NCI-H82 treated with DMSO at 0.1 percent for 48 hours (cell line): ENCODE data around the gene MRPL42.
"Not testable (repeated sequence)": the region's sequence is repeated elsewhere in the genome, so short reads cannot be mapped to it uniquely, and the experiment has no call there.

Experiments
- DNase-seq: peaks from one replicate; lab custom pipeline; 2025; ENCODE audit not compliant: unreplicated experiment; lab: John Stamatoyannopoulos, UW

MRPL42 gene

DNA sequence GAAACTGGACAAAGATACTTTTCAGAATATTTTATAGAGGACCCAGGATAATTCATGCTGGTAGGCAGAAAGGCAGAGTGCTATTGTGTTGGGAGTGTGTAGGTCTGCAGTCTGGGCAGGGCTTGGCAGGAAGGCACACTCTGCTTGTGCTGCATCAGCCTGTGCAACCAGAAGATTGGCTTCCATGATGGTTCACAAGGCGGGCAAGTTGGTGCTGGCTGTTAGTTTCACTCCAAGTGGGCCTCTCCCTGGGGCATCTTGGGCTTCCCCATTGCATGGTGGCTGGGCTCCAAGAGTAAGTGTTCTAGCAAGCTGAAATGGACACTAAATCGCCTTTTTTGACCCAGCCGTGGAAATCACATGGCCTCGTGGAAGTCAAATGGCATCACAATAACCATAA lies 23.7 kb upstream of the MRPL42 start:
- DNase-seq = no peak

DNA sequence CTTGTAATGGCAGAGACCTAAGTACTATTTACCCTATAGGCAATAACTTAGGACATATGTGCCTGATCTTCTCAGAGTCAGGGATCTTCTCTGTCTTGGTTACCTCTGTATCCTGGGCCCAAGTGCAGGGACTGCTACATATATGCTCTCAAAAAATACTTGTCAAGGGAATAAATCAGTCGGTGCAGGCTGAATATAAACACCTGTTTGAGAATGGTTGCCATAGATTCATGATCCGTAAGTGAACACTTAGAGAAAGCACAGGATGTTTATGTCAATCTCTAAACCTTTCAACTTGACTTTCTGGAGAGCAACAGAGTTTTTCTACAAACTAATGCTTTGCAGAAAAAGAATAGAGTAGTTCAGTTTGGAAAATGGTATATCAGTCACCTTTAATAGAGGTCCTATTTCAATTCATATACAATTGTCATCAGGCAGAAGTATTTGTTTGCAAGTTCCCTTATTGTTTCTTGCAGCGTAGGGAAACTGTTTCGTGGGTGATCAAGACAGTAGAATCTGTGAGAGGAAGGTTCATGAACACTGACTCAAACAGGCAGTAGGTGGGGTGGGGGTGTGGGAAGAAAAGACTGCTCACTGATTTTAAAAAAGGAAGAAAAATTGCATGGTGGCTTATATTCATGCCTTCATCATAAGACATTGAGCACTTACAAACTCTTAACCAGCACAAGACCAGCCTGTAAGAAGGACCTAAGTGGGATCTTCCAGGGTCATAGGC lies 19.6 kb upstream of the MRPL42 start:
- no peak for DNase-seq

DNA sequence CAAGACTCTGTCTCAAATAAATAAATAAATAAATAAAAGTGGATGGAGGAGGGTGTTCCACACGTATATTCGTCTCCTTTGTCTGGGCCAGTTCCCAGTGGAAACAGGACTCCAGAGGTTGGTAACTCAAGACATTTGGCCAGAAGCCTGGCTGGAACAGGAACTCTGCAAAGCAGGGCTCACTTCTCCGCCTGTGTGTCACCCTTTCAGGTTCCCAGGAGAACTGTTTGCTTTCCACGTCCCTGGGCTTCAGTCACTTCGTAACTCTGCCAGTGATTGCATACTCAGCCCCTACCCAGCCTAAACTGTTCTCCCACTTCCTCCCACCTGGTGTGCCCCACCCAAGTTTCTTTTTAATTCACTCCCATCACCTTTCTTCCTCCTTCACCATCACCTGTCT lies 18.5 kb upstream of the MRPL42 start:
- no peak for DNase-seq

DNA sequence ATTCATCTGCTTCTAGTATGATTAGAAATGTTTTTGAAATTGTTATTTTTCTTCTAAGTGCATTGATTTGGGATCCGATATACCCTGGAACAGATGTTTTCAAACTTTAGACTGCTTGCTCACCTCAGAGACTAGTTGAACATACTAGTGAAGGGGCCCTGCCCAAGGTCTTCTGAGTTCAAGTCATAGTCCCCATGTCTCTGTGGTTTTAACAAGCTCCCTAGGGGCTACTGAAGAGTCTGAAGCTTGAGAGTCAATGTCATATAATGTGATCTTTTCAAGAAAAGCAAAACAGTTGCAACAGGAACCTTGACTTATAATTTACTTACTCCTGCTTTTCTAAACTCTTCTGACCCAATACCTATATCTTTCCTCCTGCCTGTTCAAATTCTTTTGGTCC lies 18.0 kb upstream of the MRPL42 start:
- no peak for DNase-seq

DNA sequence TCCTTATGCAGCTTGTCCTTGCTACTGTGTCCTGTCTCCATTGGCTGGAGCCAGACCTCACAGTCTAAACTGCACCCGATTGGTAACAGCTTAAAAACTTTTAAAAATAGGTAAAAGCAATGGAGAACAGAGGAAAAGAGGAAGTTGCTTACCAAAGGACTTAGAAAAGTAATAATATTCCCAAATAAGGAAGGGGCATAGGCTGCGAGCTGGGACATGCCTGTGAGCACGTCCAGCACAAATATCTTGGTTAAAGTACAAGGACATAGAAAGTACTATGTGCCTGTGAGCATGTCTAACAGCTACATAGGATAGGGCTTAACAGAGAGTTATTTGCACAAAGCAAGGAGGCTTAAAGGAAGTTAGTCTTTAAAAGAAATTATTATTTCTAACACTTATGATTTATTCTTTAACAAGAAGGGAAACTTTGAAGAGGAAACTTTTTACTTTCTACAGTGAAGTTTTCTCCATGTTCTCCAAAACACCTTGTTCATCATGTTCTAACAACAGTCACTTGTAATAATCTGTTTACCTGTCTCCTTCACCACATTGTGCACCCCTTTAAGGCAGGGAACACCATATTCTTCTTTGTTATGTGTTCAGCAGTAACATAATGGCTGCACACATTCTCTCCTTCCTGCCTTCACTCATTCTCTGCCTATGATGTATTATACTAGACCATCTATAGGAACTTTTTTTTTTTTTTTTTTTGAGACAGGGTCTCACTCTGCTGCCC lies 15.7 kb upstream of the MRPL42 start:
- DNase-seq = no peak

DNA sequence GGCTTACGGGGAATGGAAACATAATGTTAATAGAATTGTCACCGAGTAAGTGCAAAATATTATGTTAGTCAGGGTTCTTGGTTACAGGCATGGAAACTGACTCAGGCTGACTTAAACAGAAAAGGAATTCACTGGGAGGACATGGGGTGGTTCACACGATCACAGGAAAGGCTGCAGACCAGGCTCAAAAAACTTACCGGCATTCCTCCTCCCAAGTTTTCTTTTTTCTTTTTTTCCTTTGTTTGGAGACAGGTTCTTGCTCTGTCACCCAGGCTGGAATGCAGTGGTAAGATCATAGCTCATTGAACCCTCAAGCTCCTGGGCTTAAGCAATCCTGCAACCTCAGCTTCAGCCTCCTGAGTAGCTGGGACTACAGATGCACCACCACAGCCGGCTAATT lies 13.7 kb upstream of the MRPL42 start:
- no peak for DNase-seq

DNA sequence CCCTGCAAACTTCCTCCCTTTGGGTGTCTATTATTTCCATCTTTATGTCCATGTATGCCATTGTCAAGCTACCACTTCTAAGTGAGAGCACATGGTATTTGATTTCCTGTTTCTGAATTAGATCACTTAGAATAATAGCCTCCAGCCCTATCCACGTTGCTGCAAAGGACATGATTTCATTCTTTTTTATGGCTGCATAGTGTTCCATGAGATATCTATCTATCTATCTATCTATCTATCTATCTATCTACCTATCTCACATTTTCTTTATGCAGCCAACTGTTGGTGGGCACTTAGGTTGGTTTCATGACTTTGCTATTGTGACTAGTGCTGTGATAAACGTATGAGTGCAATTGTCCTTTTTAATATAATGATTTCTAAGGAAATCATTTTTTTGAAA lies 11.2 kb upstream of the MRPL42 start:
- no peak for DNase-seq

DNA sequence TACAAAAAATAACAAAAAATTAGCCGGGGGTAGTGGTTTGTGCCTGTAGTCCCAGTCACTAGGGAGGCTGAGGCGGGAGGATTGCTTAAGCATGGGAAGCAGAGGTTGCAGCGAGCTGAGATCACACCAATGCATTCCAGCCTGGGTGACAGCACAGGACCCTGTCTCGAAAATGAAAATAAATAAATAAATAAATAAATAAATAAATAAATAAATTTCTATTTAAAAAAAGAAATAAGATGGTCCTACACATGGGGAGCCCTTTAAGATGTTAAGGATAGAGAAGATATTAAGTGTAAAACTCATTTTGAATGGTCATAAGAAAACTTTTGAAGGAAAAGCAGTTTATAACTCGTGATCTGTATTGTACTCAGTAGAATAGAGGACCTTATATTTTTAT lies 8.2 kb upstream of the MRPL42 start:
- DNase-seq = no peak

DNA sequence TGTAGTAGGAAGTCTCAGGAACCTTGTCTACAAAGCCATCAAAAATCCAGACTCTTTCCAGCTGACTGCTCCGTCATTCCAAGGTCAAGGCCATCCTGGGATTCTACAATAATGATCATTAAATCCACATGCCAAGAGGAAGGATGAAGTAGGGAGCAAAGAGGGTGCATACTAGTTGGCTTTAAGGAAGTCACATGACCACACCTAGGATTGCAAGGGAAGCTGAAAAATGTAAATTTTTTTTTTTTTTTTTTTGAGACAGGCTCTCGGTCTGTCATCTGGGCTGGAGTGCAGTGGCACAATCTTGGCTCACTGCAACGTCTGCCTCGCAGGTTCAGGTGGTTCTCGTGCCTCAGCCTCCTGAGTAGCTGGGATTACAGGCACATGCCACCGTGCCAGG lies 7.3 kb upstream of the MRPL42 start:
- no peak for DNase-seq

DNA sequence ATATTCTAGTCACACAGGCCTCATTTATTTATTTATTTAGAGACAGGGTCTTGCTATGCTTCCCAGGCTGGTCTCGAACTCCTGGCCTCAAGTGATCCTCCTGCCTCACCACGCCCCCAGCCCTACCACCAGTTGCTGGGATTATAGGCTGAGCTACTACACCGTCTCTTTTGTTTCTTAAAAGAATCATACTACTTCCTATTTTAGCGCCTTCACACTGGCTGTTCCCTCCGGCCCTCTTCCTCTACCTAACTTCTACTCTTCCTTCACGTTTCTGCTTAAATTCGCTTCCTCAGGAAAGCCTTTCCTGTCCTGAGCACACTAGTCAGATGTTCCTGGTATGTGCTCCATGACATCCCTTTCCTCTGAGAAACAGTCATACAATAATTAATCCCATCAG lies 6.4 kb upstream of the MRPL42 start:
- no peak for DNase-seq

DNA sequence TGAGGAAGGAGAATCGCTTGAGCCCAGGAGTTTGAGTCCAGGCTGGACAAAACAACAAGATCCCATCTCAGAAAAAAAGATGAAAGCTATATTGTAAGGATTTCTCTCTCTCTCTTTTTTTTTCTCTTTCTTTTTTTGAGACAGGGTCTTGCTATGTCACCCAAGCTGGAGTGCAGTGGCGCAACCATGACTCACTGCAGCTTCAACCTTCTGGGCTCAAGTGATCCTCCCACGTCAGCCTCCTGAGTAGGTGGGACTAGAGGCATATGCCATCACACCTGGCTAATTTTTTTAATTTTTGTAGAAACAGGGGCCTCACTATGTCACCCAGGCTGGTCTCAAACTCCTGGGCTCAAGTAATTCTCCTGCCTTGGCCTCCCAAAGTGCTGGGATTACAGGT lies 5.8 kb upstream of the MRPL42 start:
- DNase-seq = no peak

DNA sequence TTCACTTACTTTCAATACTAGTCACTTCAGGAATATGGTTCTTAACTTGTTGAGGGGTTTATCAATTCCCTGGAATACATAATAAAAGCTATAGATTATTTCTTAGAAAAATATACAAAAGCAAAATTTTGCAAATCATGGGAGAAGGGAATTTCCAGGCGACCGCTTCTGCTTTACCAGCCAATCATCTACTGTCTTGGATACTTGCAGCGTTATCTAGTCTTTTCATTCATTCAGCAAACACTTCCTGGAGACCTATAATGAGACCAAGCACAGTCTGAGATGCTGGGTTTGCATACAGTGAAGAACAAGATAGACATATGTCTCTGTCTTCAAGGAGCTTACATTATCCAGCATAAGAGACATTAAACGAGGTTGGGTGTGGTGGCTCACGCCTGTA lies 1.5 kb upstream of the MRPL42 start:
- no peak for DNase-seq

DNA sequence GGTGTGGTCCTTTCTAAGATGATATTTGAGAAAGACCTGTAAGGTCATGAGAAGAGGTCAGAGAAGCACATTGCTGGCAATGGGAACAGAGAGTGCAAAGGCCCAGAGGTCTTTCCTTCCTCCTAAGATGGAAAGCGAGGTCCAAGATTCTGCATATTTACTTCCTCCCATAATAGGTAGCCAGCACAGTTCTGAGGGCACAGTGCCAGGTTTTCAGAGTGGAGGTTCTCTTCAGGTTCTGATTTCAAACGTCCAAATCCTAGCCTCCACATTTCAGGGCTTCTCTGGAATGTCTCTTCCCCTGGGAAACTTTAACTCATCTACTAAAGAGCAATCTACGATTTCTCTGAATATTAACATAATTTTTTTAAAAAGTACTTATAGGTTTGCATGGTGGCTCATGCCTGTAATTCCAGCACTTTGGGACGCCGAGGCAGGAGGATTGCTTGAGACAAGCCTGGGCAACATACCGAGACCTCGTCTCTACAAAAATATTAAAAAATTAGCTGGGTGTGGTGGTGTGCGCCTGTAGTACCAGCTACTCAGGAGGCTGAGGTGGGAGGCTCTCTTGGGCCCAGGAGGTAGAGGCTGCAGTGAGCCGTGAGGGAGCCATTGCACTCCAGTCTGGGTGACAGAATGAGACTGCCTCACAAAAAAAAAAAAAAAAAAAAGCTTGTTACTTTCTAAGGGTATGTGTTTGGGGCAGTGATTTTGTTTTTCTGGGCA lies 526 bp upstream of the MRPL42 start:
- no peak for DNase-seq

DNA sequence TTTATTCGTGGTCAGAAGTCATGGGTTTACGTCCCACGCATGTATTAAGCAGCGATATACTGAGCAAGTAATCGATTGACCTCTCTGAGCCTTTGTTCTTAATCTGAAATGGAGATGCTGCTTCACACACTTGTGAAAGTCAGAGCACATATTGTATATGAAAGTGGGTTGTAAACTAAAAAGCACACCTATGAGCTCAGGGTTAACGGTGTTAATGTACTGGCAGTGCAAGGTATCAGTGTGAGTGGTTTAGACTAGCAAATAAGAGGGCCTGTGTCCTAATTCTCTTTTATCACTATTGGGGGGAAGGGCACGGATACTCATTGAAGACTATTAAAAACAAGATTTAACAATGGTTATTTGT lies 676 bp downstream of the MRPL42 start:
- DNase-seq = no peak

DNA sequence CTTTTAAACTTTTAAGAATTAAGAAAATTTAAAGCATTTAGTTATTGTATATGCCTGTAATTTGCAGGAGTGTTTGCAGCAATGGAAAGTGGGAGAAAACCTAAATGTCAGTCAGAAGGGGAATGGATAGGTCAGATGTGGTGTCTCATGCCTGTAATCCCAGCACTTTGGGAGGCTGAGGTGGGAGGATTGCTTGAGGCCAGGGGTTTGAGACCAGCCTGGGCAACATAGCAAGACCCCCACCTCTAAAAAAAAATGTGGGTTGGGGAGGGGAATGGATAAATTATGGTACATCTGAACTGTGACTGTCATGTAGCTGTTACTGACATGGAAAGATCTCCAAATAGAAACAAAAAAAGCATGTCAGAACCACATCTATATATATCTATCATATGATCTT lies 2.1 kb downstream of the MRPL42 start:
- no peak for DNase-seq

DNA sequence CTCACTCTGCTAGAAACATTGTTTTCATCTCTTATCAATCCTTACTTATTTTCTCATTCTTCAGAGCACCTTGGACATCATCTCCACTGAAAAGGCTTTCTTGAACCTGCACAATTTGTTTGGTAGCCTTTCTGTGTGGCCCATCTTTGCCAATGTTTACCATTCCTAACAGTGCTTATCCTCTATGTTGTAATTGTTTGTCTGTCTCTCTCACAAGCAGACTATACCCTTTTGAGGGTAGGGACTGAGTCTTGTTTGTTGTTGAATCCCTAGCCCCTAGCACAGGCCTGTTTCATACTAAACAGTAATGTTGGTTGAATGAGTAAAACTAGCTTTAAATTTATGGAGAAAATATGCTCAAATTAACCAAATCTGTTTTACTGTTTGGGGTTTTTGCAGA lies 9.2 kb downstream of the MRPL42 start:
- no peak for DNase-seq

DNA sequence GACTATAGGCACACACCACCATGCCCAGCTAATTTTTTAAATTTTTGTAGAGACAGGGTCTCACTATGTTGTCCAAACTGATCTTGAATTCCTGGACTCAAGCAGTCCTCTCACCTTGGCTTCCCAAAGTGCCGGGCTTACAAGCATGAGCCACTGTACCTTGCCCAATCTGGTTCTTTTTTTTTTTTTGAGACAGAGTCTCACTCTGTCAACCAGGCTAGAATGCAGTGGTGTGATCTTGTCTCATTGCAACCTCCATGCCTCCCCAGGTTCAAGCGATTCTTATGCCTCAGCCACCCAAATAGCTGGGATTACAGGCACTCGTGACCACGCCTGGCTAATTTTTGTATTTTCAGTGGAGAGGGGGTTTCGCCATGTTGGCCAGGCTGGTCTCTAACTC lies 15.4 kb downstream of the MRPL42 start:
- no peak for DNase-seq

DNA sequence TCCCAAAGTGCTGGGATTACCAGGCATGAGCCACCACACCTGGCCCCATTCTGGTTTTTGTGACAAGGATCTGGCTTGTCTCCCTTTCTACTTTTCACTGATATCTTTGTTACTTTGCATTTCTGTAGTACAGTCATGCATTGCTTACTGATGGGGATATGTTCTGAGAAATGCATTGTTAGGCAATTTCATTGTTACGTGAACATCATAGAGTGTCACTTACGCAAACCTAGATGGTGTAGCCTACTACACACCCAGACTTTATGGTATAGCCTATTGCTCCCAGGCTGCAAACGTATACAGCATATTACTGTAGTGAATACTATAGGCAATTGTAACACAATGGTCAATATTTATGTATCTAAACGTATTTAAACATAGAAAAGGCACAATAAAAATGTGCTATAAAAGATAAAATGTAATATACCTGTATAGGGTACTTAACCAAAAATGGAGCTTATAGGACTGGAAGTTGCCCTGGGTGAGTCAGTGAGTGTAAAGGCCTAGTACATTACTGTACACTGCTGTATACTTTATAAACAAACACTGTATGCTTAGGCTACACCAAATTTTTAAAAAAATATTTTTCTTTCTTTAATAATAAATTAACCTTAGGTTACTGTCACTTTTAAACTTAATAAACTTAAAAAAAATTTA lies 16.0 kb downstream of the MRPL42 start:
- DNase-seq = no peak

DNA sequence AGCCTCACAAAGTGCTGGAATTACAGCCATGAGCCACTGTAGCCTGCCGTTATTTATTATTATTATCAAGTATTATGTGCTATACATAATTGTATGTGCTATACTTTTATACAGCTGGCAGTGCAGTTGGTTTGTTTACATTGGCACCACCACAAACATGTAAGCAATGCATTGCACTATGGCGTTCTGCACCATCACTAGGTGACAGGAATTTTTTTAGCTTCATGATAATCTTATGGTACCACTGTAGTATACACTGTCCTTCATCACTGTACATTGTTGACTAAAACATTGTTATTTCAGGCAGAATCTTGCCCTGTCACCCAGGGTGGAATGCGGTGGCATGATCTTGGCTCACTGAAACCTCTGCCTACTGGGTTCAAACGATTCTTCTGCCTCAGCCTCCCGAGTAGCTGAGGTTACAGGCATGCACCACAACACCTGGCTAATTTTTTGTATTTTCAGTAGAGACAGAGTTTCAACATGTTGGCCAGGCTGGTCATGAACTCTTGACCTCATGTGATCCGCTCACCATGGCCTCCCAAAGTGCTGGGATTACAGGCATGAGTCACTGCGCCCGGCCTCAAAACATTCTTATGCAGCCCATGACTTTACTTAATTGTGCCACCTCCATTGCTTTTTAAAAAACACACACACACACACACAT lies 17.1 kb downstream of the MRPL42 start:
- DNase-seq = no peak

DNA sequence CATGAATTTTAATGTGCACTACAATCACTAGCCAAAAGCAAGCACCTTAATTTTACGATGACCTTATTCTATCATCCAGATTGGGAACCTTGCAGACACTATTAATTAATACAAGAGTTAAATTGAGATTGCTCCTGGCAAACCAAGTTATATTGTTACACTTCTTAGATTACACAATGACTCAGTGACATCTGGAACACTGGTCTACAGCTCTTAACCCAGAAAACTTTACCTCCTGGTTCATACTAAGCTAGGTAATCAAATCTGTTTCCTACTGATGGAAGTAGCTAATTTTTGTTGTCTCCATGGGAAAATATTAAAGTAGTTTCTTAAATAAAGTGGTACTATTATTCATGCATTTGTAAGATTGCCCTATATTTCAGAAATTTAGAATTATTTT lies 25.5 kb downstream of the MRPL42 start:
- not testable (repeated sequence) for DNase-seq

DNA sequence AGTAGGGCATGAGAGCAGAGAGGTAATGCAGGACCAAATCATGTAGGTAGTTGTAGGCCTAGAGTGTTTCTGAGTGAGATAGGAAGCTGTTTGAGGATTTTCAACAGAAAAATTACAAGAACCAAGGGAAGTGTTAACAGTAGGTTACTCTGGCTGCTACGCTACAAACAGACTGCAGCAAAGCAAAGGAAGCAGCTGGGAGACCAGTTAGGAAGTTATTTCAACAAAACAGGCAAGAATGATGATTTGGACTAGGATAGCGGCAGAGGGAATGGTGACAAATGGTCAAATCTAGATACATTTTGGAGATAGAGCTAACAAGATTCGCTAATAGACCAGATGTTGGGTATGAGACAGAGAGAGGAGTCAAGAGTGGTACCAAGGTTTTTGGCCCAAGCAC lies 26.8 kb downstream of the MRPL42 start:
- no peak for DNase-seq
